NCI-H82 treated with DMSO at 0.1 percent for 48 hours (cell line): ENCODE data around the gene TMEM108.

ENCODE experiments used
- DNase-seq: peaks from one replicate; lab custom pipeline; 2025; ENCODE audit not compliant: unreplicated experiment; lab: John Stamatoyannopoulos, UW

Gene TMEM108

DNA sequence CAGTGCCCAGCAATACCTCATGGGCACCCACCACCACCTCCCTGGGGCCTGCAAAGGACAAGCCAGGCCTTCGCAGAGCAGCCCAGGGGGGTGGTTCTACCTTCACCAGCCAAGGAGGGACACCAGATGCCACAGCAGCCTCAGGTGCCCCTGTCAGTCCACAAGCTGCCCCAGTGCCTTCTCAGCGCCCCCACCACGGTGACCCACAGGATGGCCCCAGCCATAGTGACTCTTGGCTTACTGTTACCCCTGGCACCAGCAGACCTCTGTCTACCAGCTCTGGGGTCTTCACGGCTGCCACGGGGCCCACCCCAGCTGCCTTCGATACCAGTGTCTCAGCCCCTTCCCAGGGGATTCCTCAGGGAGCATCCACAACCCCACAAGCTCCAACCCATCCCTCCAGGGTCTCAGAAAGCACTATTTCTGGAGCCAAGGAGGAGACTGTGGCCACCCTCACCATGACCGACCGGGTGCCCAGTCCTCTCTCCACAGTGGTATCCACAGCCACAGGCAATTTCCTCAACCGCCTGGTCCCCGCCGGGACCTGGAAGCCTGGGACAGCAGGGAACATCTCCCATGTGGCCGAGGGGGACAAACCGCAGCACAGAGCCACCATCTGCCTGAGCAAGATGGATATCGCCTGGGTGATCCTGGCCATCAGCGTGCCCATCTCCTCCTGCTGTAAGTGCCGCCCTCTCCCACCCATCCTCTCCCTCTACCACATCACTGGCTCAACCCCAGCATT lies 342.5 kb downstream of the TMEM108 start:
- DNase-seq, result no peak

DNA sequence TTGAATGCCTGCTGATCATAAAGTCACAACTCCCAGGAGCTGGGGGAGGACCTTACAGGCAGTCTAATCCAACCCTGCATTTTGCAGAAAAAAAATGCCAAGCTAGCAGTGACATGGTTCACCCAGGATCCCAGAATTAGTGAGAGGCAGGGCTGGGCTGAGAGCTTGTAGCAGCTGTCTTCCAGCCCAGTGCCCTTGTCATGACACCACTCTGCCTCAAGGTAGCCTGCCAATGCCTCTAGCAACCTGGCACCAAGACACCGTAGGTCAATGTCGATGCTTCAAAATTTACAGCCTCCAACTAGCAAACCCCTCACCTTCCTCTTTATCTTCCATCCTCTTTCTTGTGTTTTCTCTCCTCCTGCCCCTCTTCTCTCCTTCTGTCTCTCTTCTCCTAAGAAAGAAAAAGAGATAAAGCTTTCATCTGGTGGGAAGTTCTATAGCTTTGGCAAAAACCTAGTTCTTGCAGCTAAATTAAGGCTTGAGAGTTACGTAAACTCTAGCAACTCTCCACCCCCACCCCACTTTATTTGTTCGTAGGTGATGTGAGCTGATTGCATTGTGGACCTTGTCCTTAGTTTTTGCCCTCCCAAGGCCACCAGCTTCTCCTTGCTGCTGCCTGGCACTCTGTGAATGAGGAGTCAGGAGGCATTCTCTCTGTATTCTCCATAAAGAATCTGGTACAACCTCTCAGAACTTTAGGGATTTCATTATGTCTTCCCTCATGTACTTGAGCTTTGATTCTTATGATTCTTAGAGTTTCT lies 343.3 kb downstream of the TMEM108 start:
- no peak for DNase-seq

DNA sequence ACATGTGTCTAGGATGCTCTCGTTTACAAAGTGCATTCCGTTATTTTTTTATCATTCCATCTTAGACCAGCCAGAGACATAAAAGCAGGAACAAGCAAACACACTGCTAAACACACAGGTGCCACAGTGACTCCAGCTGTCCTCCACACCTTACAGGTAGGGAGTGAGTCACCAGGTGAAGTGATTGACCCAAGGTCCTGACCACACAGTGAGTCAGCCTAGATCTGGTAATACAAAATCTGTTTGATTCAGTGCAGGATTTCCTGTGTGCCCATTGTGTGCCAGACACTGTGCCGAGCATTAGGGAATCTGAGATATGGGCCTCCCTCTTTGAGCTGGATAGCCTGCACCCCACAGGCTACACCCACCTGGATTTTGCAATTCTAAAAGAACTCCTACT lies 345.0 kb downstream of the TMEM108 start:
- no peak for DNase-seq

DNA sequence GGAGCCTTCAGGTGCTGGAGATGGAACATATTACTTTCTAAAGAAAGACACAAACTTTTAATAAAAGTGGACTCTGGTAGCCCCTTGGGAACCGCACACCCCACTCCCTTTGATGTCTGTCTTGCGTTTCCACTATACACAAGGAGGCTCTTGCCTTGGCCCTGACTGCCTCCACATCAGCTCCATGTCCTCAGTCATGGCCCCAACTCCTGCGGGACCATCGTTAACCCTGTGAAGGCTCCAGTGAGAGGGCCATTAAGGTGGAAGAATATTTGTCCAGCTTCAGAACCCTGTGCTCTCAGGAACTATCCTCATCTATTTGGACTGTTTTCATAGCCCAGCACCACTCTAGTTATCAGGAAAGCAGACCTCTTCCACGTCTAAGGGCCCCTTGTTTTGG lies 345.6 kb downstream of the TMEM108 start:
- DNase-seq, result no peak

DNA sequence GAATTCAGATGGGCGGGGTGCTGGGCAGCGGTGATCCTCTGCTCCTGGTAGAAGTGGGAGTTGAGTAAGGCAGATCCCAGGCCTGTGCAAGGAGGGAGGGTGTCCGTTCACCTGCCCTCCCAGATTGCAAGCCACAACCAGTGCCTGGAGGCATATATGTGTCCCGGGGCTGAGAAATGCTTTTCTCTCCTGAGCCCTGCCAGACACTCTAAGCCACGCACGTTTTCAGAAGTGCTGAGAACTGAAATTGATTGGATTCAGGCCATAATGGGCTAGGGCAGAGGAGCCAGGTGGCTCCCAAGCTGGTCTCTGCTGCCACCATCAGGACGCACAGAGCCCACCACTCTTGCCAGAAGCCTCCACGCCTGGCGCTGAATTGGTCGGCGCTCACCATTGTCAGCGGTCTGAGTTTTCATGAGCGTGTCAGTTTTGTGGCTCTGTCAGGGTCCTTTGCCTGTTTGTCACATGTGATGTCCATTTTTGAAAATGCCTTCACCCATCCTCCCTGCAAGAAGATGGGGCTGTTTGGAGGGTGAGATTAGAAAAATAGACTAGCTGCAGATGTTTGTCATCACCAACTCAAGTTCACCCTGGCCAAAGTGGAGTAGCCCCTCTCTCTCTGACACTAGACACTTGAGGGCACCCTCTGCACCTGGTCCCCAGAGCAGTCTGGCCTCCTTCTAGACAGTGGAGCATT lies 346.3 kb downstream of the TMEM108 start:
- peak; percentile 64 for DNase-seq

DNA sequence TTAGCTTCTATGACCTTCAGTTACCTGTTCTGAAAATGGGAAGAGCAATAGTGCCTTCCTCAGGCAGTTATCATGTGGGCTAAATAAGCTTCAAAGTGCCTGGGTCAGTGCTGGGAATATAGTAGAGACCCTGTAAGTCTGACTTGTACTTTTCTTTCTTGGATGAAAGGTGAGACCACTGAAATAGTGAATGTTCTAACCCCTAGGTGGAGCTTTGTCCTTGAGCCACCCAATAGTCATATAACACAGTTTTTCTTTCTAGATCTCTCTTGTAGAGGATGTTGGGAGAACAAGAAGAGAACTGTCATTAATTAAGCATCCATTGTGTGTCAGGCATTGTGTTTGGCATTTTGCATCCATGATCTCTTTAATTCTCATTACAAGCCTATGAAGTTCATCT lies 348.7 kb downstream of the TMEM108 start:
- DNase-seq, result no peak

DNA sequence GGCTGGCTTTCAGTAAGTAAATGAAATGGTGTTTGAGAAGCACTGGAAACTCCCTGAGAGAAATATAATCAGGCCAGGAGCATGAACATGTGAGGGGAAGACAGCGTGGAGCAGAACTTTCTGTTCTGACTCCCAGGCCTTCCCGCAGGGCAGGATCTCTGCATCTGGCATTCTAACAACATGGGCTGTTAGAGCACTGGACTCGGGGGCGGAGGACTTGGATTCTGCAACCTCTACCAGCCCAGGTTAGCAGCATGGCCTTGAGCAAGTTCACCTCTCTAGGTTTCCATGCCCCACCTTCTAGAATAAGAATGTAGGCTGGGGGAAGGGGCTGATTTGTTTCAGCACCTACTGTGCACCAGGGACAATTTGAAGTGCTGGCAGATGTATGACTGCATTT lies 349.1 kb downstream of the TMEM108 start:
- DNase-seq, result no peak

DNA sequence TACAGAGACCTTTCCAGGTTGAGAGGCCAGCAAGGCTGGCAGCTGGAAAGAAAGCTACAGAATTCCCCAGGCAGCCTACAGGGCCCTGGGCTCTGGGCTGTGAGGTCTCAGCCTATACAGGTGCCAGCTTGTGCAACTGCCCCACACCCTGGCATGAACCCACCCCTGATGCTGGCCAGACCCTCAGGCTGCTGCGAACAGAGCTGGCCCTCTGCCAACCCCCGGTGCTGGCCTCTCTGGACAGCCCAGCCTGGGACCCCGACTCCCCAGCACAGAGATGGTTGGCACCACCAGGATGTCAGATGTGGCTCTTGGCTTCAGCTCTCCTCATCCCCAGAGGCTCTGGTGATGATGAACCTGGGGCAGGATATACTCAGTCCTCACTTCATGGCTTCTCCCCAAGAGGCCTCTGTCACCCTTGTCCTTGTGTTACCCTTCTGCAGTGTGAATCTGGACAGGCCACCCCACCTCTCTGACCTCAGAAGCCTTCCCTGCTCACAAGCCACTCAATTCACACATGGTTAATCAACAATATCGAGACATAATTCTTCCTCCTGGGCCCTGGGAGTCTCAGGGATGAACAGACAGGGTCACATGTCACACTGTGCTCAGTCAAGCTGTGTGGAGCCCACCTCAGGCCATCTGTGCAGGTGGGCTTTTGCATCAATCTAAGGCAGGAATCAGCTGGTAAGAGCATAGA lies 350.7 kb downstream of the TMEM108 start:
- no peak for DNase-seq

DNA sequence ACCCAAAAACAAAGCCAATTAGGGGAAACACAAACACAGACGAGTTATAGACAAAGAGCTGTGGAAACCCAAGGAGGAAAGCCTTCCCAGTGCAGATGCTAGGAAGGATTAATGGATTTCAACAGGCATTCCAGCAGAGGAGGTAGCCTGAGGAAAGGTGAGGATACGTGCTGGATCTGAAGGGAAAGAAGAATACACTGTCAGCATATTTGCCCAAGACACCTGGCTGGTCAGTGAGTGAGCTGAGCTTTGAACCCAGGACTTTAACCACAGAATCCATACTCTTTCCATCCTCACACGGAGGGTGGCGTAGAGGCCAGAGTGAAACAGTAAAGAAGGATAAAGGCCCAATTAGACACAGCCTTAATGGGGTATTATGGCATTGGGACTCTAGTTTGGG lies 352.5 kb downstream of the TMEM108 start:
- no peak for DNase-seq

DNA sequence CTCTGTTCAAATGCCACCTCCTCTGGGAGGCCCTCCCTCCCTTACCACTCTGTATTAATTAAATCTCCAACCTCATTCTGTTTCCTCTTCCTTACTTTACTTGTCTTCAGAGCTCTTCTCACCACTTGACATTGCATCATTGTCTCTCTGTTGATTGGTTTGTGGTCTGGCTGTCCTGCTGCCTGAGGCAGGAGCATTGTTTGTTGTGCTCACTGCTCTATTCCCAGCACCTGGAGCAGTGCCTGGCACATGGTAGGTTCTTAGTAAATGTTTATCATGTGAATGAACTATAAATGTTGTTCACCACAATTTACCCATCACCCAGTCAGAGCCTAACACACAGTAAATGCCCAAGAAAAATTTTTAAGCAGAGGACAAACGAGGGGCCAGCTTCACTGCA lies 355.0 kb downstream of the TMEM108 start:
- DNase-seq, result no peak

DNA sequence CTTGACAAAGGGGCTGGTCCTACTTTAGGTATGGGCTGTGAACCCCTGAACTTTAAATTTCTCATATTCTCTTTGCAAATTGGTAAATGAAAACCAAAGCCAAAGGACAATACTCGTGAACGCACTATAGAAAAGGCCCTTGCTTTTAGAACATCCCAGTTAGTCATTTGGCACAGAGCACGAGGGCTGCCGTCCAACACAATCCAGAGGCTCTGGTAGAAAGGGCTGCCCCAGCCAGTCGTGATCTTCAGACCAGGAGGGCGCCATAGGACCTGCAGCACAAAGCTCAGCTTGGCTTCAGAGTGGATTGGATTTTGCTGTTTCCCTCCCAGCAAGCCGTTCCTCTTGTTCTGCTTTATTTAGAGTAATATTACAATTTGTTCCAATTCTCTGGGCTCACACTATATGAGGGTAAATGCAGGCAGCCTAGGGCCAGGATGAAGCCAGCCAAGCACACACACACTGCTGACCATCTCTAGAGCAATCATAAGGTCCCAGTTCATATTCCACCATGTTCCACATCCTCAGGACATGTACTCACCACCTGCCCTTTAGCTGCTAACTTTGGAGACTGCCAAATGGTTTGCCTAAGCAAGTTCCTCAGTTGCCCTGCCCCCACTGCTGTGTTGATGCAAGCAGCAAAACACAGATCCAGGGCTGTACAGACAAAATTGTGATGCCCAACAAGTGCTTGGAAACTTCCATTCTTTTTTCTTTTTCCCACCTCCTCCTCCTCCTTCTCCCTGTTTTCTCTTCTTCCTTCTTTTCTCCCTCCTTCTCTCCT lies 355.7 kb downstream of the TMEM108 start:
- no peak for DNase-seq

DNA sequence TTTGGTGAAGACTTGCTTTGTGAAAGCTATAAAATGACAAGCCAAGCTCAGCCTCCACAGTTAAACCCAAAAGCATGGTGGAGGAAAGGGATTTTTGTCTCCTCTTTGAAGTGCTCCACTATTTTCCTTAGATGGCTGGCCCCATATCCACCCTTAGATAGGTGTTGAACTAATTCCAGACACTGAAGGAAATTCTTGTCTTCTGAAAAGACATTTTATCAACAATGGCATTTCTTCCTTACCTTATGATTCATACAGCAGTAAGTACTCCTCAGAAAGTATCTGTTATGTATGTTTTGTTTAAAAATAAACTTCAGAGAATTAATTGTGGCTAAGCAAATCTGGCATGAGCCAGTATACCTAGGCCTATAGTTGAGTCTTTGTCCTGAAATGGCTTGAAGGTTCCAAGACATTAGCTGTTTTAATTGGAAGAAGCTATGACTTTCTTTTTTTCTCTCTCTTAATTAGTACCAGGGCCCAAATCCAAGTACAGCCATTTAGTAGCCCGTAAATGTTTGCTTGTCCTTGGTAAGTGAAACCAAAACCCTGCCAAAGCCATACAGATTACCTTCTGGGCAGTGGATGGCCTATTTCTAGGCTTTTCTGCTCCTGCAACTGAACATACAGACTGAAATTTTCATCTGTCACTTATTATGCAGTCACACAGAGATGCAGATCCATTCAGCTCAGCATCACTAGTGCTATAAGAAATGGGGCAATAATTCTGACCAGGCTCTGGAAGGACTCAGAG lies 356.5 kb downstream of the TMEM108 start:
- DNase-seq, result no peak

DNA sequence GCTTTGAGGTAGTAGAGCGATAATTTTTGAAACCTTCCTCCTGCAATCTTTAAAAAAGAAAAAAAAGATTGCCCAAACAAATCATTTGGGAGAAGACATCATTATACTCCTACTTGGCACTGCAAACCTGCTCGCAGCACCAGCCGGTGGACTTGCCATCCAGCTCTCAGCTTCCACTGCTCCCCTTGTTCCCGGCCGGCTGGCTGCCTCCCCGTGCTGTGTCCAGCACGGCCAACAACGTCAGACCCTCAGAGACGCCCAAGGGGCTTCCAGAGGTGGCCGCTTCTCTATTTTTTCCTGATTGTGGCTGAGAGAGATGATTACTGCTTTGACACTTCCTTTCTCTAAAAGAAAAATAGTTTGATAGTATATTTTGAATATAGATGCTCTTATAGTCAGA lies 358.7 kb downstream of the TMEM108 start:
- no peak for DNase-seq

DNA sequence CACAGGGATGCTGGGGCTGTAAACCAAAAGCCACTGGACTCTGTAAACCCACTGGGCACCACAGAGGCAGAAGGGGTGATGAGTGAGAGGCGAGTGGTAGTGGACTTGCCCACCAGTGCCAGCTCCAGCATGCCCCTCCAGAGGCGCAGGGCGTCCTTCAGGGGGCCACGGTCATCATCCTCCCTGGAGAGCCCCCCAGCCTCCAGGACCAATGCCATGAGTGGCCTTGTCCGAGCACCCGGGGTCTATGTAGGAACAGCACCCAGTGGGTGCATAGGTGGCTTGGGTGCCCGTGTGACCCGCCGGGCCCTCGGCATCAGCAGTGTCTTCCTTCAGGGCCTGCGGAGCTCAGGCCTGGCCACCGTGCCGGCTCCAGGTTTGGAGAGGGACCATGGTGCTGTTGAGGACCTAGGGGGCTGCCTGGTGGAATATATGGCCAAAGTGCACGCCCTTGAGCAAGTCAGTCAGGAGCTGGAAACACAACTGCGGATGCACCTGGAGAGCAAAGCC lies 361.9 kb downstream of the TMEM108 start, which contains the start of gene BFSP2:
Gene BFSP2 (plus strand): TSS at position 51 of the 510 bp plus-strand sequence. CDS start 28 bp downstream, at position 79.
- DNase-seq, result no peak

DNA sequence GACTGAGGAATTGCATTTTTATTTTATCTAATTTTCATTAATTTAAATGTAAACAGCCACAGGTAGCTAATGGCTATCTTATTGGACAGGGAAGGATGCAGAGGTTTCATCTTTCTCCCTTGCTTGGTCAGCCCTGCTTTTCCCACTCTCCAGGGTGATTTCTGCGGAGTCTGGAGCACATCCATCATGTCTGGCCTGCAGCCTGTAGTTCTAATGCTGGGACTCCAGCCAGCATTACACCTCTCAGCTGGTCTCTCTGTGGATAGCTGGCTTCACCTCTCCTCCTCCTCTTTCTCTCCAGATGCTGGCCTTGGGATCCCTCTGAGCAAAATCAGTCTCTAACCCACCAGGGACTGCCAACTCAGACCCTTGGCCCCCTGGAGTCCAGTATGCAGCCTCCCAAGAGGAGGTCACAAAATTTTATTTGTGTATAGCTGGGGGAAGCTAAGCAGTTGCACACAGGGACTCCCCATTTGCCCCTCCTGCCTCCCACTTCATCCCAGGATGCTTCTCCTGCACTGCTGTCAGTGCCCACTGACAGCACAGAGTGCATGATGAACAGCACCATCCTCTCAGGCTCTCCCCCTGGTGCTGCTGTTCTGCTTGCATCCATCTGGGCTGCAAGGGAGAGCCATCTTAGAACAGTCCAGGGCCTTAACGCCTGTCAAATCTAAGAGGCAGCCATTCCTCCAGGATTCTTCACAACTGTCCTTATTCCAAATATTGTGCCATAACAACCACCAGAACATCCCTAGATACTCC lies 363.4 kb downstream of the TMEM108 start:
- no peak for DNase-seq

DNA sequence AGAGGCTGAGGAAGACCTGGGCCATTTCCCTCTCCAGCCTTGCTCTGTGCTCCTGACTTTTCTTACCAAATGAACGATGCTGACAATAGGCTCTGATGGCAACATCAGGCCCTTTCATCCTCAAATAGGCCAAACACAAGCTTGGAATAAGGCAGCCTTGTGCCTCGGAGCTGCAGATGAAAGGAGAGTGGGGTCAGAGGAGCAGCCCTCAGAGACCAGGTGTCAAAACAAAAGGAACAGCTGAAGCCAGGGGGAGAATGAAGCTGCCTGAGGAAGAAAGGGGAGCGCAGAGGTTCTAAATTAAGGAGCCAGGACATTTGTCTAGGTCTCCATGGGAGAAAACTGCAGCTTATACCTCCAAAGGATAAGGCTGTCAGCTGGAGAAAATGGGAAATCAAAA lies 366.7 kb downstream of the TMEM108 start:
- no peak for DNase-seq

DNA sequence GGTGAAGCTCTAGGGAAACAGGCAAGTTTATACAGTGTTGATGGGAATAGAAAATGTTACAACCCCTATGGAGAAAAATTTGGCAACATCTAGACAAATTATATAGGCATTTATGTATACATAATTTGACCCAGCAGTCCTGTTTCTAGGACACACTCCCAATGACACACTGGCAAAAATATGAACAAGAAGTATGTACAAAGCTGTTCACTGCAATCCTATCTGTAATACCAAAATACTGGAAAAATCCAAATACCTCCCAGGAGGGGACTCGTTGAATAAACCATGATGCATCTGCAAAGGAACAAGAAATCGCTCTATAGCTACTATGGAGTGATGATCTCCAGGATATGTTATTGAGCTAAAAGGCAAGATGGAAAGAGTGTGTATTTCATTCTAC lies 370.2 kb downstream of the TMEM108 start:
- no peak for DNase-seq

DNA sequence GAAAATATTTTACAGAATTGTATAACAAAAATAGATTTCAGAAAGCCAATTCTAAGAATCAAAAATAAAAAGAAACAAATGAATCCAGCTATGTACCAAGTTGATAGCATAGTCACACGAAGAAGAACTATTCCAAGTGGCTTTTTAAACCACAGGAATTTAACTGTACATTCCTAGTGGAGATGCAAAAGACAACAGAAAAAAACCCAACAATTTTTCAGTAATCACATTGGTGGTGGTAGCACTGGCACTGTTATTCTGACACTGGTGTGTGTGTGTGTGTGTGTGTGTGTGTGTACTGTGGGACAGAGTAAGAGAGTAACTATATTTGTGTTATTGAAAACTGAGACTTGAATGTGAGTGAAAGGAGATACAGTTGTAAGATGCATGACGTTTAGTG lies 370.8 kb downstream of the TMEM108 start:
- no peak for DNase-seq
